GM12891 (cell line): Measurements from ENCODE around the gene MNT.

ENCODE experiments used
- PAX5 ChIP-seq: IDR thresholded peaks from 2 replicates; pipeline ENCODE4 v1.6.1; 2011; ENCODE audit warnings: low read length, moderate library complexity, mild to moderate bottlenecking; ENCODE audit not compliant: insufficient read depth, severe bottlenecking
- POLR2A ChIP-seq: IDR thresholded peaks from 2 replicates; pipeline ENCODE4 v1.6.1; 2011; ENCODE audit warnings: low read depth, low read length, control low read depth
- POLR2AphosphoS5 ChIP-seq: IDR thresholded peaks from 2 replicates; pipeline ENCODE4 v1.6.1; 2011; ENCODE audit warnings: low read depth, low read length, control low read depth
- POU2F2 ChIP-seq: IDR thresholded peaks from 2 replicates; pipeline ENCODE4 v1.6.1; 2011; ENCODE audit warnings: low read depth, mild to moderate bottlenecking, control low read depth, low read length, moderate library complexity
- SPI1 ChIP-seq: IDR thresholded peaks from 2 replicates; pipeline ENCODE4 v1.6.1; 2011; ENCODE audit warnings: low read depth, low read length, control low read depth
- TAF1 ChIP-seq: IDR thresholded peaks from 2 replicates; pipeline ENCODE4 v1.6.1; 2011; ENCODE audit warnings: low read depth, low read length, control low read depth

DNA sequence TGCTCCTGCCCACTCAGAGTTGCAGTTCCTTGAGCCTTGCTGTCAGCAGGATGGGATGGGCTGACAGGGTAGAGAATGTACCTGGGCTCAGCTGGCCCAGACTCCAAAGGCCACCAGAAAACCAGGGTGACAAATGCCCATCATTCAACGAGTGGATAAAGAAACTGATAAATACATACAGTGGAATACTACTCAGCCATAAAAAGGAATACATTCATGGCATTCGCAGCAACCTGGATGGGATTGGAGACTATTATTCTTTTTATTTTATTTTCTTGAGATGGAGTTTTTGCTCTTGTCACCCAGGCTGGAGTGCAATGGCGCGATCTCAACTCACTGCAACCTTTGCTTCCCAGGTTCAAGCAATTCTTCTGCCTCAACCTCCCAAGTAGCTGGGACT lies 43.6 kb downstream of the MNT start:
- TF ChIP-seq POLR2AphosphoS5 = no peak
- TF ChIP-seq TAF1 = no peak
- TF ChIP-seq POLR2A = no peak
- TF ChIP-seq SPI1 = no peak
- no peak for TF ChIP-seq POU2F2
- TF ChIP-seq PAX5 = no peak
